ENCODE data around the gene SPATA3. TPM values are rescaled to one million over a fixed set of nuclear protein-coding genes. Genes with fewer than 3 reads are reported as not detected.
"Not testable (repeated sequence)": the region's sequence is repeated elsewhere in the genome, so short reads cannot be mapped to it uniquely, and the experiment has no call there.

SPATA3 gene
- total RNA-seq, 1 donor from 2014 or later, result not detected

- DNase-seq (ENCODE audit: low read depth in 2 of 2), result no peak
Observed at GRCh38 chr2:230991598-230991997, 4.3 kb upstream of the SPATA3 start.

DNA sequence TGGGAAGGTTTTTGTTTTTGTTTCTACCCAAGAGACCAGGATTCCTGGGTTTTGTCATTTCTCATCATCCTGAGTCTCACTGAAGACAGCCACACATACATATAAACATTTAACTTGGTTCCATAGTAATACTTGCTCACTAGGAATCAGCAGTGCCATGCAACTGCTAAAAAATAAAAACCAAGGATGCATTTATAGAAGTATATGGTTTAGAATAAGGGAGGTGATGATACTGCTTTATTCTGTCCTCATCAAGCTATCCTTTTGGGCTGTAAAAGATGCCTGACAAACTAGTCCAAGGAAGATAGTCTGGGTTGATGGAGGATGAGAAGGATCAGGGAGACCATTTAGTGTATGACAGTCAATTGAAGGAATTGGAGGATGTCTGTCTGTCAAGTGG is 740 bp downstream of the SPATA3 start:
- no peak for DNase-seq (ENCODE audit: low read depth in 2 of 2)

- DNase-seq (ENCODE audit: low read depth in 2 of 2), result no peak
Observed at GRCh38 chr2:230998882-230999281, 3.0 kb downstream of the SPATA3 start.

DNA sequence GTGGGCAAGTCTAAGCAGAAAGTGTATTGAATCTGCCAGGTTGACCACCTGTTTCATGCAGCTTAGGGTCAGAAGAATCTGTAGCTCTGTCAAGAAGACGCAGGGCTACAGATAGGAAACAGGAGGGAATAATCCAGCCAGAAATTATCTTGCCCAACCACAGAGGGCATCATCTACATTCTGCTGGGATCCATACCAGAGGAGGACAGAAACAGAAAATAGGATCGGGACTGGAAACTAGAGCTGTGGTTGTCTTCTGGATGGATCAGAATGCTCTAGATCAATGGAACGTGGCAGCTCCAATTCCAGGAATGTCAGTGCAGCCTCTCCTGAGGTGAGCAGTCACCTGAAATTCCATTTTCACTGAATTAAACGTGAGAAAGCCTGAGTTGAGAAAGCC is 3.6 kb downstream of the SPATA3 start:
- no peak for DNase-seq (ENCODE audit: low read depth in 2 of 2)

DNA sequence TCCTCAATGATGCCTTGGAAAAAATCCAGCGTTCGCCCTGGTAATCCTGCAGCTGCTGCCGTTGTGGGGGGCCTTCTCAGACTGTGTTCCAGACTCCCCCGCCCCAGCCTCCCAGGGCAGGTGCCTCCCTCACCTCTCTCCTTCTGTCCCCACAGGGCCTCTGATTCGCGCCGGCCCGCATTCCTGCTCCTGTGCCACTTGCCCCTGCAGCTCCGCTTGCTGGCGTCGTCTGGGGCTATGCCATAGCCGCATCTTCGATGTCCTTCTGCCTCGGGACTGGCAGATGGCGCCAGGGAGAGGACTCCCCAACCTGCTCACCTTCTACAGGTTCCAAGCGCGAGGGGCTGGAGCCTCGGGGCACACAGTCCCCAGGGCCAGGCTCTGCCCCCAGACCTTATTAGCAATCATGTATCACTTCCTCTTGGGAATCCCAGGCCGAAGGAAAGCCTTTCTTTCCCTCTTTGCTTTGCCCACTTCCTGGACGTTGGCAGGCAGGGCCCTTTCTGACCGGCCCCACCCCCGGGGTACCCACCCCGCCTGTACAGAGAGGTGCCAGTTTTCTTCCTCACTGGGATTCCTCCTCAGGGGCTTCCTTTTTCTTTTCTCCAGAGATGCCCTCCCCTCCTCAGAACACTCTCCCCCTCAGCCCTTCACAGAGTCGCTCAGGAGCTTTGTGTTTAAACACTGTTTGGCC is 4.4 kb downstream of the SPATA3 start:
- no peak for DNase-seq (ENCODE audit: low read depth in 2 of 2)

DNA sequence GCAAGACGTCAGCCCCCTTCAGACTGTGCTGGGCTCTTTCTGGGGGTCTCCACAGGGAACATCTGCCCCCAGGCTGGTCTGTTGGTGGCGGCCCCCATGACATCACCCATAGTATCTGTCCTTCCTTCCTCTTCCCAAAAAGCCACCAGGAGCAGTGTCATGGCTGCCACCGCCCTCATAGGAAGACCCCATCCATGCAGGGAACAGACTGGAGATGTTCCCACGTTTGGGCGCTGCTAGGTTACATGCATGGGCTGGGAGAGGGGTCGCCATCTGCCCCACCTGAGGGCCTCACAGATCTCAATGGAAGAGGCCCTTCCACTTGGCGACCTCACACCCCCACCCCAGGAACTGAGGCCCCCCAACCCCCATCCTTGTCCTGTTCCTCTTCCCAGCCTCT is 5.1 kb downstream of the SPATA3 start:
- DNase-seq (ENCODE audit: low read depth in 2 of 2), result no peak

GRCh38 chr2:231001921-231002320 is 6.0 kb downstream of the SPATA3 start:
- DNase-seq (ENCODE audit: low read depth in 2 of 2), result no peak

GRCh38 chr2:231002641-231003040 is 6.7 kb downstream of the SPATA3 start:
- DNase-seq (ENCODE audit: low read depth in 2 of 2), result no peak

DNA sequence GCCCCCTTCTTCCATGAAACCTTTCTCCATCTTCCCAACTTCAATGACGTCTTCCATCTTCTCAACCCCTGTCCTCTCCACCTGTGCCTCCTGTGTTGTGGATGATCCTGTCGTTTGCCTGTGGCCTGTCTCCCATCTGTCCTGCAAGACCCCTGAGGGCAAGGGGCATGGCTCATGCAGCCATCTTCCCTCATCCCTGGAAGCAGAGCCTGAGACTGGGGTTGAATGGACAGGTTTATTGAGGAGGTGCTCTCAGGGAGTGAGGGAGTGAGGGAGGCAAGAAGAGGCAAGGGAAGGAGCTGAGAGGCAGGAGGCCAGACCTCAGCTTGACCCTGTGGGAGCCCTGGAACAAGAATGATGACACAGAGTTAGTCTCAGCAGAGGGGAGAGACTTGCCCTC is 7.3 kb downstream of the SPATA3 start:
- DNase-seq (ENCODE audit: low read depth in 2 of 2), result no peak

DNA sequence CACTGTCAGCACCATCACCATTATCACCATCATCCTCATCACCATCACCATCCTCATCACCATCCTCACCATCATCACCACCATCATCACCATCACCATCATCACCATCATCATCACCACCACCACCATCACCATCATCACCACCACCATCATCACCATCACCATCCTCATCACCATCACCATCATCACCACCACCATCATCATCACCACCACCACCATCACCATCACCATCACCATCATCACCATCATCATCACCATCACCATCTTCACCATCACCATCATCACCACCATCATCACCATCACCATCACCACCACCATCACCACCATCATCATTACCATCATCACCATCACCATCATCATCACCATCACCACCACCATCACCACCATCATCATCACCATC is 9.0 kb downstream of the SPATA3 start:
- DNase-seq (ENCODE audit: low read depth in 2 of 2), result not testable (repeated sequence)

- no peak for DNase-seq (ENCODE audit: low read depth in 2 of 2)
Observed at GRCh38 chr2:231007286-231008098, 11.6 kb downstream of the SPATA3 start.

- DNase-seq (ENCODE audit: low read depth in 2 of 2), result no peak
Observed at GRCh38 chr2:231008131-231008530, 12.2 kb downstream of the SPATA3 start.

- DNase-seq (ENCODE audit: low read depth in 2 of 2), result no peak
Observed at GRCh38 chr2:231009236-231009919, 13.5 kb downstream of the SPATA3 start.

DNA sequence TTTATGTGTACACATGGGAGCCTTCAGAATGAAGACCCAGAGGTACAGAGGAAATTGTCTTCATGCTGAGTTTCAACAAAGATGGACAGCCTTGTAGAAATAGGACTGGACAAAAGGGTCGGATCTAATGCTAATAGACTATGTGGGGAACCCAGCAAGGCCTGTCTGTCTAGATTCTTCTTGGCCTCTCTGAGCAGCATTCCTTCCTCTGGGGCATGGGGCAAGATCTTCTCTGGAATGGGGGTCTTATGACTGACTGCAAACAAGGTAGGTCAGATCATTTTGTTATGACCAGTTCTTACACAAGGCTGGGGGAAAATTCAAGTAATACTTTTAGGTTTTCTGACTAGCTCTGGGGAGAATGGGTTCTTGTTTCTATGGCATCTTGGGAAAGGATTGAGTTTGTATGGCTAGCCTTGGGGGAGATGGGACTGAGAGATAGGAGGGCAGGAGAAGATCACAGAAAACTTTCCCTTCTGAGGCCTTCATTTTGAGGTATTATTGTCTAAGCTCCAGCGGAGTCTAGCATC is 14.3 kb downstream of the SPATA3 start:
- DNase-seq (ENCODE audit: low read depth in 2 of 2), result no peak

DNA sequence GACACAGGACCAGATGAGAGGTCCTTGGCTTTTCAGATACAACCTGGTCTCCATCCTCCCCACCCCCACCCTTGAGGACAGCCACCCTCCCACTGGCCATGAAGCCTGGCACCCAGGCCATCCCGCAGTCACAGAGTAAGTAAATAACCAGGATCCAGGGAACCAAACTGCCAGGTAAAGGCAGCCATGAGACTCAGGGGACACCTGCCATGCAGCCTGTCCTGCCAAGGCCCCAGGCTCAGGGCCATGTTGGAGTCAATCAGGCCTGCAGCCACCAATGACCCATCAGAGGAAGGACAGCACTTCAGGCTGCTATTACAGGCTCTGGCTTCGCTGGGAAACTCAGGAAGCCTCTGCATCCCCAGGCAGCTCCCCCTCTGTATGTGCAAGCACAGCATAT is 15.6 kb downstream of the SPATA3 start:
- DNase-seq (ENCODE audit: low read depth in 2 of 2), result no peak

DNA sequence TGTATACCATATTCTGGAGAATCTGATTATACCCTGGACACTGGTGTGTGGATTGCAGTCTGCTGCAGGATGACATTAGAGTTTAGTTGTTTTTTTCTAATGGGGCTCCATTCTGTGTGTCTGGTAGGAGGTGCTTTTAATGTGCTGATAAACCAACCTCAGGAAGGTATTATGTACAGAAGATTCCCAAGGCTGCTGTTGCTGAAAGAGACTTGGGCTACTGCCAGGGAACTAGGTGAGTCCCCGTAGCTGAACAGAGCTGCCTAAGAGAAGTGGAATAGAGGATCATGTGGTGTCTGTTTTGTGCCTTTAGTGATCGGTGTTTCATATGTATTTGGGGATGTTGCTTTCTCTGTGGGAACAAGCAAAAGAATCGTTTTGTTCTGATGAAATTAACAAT is 16.5 kb downstream of the SPATA3 start:
- DNase-seq (ENCODE audit: low read depth in 2 of 2), result no peak

DNA sequence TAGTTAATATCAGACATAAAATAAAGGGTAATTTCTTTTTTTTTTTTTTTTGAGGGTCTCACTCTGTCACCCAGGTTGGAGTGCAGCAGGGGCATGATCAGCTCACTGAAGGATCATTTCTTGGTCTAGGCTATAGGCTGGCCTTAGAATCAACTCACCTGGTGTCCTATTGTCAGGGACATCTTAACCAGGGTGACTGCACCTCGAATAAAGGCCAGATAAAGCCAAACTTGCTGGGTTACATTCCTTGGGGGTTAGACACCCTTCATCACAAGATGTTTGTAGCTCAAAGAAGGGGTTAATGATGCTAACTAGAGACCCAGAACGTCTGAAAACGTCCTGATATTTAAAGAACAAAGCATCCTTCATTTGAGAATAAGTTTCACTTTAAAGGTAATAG is 17.9 kb downstream of the SPATA3 start:
- no peak for DNase-seq (ENCODE audit: low read depth in 2 of 2)

GRCh38 chr2:231015478-231015877 is 19.6 kb downstream of the SPATA3 start:
- no peak for DNase-seq (ENCODE audit: low read depth in 2 of 2)

GRCh38 chr2:231015926-231016325 is 20.0 kb downstream of the SPATA3 start:
- DNase-seq (ENCODE audit: low read depth in 2 of 2), result no peak

DNA sequence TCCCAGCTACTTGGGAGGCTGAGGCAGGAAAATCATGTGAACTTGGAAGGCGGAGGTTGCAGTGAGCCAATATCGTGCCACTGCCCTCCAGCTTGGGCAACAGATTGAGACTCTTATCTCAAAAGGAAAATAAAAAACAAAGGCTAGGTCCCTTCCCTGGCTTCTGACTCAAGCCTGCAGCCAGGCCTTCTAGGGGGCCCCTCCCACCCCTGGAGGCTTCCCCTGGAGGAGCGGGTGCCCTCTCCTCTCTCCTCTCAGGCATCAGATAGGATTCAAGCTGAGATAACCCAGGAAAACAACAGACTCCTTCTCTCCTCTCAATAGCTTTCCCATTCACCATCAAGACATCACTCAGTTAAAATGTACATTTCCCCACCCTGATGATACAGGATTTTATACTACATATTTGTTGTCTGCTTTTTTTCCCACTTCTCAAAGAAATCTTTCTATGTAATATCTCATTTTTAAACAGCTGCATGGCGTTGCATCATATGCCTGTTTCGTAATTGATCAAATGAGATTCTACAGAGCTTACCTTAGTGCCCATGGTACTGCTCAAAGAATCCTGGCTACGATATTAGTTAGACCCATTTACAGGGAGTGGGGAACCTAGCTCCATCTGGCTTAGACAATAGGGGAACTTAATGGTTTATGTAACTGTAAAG is 20.8 kb downstream of the SPATA3 start:
- no peak for DNase-seq (ENCODE audit: low read depth in 2 of 2)

GRCh38 chr2:231017231-231017598 is 21.3 kb downstream of the SPATA3 start:
- no peak for DNase-seq (ENCODE audit: low read depth in 2 of 2)

GRCh38 chr2:231018184-231018583 is 22.3 kb downstream of the SPATA3 start:
- no peak for DNase-seq (ENCODE audit: low read depth in 2 of 2)

Data from lung microvascular endothelial cell (primary cell).